Activated naive CD4-positive, alpha-beta T cell treated with anti-CD3 and anti-CD28 coated beads, Interleukin-2, amount 50 U/mL, for 16 hours (primary cell): Measurements from ENCODE around the gene C22orf42.

Experiments used
- DNase-seq: peaks from one replicate; pipeline ENCODE4 v3.0.0-alpha.2; 2020

Gene C22orf42

DNA sequence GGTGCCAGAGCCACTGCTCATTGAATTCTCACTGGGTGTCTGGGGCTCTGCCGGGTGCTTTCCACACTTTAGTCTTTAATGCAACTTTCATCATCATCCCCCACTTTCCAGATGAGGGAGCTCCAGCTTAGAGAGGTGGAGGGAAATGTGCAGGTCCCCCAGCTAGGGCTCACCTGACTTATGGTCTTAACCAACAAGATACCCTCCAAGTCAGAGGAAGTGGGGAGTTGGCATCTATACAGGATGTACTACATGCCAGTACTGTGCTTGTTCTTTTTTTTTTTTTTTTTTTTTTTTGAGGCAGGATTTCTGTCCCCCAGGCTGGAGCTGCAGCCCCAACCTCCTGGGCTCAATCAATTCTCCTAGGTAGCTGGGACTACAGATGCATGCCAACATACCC lies 26.3 kb downstream of the C22orf42 start:
- no peak for DNase-seq

GRCh38 chr22:32132126-32132525 lies 27.0 kb downstream of the C22orf42 start:
- no peak for DNase-seq

- DNase-seq = no peak
Measured at GRCh38 chr22:32130464-32130863, 28.6 kb downstream of the C22orf42 start.

DNA sequence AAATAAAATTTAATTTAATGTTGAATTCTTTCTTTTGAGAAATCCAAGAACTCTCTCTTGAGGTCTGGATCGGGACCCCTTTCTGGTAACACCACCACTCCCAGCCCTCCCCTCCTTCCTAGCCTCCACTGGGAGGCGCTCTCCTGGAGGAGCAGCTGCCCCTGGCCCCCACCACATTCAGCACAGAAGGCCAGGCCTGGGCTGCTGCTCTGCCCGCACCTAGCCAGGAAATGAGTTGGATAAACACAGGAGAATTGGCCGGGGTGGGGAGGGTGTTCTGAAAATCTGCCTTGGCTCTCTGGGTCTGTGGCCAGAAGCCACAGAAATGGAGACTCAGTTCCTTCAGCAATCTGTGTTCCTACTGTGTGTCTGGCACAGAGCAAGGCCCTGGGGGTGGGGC lies 31.2 kb downstream of the C22orf42 start:
- DNase-seq = no peak

GRCh38 chr22:32123657-32124056 lies 35.4 kb downstream of the C22orf42 start:
- DNase-seq = no peak

DNA sequence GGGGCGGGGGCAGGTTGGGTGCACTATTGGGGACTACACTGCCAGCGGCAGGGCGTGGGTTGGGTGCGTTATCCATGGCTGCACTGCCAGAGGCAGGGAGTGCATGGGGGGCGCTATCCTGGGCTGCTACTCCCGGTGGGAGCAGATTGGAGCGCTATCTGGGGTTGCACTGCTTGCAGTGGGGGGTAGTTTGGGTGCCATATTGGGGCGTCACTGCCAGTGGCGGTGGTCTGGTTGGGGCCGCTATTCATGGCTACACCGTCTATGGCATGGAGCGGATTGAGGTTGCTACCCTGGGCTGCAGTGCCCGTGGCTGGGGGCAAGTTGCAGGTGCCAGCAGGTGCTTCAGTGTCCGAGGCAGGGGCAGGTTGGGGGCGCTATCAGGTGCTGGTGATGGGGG lies 36.2 kb downstream of the C22orf42 start:
- DNase-seq = no peak

GRCh38 chr22:32120603-32121002 lies 38.5 kb downstream of the C22orf42 start:
- no peak for DNase-seq

DNA sequence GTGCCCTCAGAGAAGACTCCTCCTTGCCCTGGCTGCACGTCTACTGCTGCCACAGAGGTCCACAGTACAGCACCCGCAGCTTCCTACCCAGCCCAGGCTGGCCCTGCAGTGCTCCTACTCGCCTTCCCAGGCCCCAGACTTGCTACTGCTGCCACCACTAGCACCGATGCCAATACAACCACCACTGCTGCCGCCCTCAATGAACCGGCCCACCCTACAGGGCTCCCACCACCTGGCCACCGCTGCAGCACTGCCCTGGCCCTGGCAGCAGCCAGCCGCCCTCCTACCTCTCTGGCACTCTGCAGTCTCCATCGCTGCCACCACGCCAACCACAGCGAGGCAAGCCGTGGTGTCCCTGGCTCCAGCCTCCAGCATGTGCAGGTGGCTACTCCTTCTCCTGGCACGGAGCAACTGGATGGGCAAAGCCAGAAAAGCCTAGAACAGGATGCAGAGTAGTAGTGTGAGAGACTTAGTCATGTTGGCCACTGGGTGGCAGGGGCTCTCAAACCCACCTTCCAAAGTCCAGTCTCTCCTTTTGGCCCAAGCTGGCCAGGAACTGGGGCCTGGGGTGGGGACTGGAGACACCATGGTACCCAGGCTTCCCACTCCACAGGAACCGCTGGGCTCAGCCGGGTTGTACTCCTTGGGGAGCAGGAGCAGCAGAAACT lies 39.4 kb downstream of the C22orf42 start:
- DNase-seq = no peak

DNA sequence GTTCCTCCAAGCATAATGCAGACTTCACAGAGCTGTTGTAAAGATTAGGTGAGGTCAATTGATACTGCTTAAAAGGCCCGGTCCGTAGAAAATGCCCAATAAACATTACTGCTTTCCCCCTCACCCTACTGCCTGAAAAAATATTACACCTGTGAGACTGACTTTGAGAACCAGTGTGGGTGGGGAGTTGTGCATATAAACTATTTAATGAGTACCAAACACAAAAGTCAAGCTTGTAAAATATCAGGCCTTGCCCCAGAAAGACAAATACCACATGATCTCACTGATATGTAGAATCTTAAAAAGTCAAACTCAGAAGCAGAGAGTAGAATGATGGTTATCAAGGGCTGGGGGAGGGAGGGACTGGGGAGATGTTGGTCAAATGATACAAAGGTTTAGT lies 46.7 kb downstream of the C22orf42 start:
- DNase-seq = no peak

GRCh38 chr22:32106930-32107329 lies 52.2 kb downstream of the C22orf42 start:
- DNase-seq = no peak

GRCh38 chr22:32103658-32104315 lies 55.3 kb downstream of the C22orf42 start:
- no peak for DNase-seq

- DNase-seq = no peak
Measured at GRCh38 chr22:32100711-32101110, 58.4 kb downstream of the C22orf42 start.
